GM19193 (cell line): ENCODE results near the gene TSKS.

ENCODE experiments used
- POLR2A ChIP-seq: IDR thresholded peaks from 4 replicates; pipeline ENCODE4 v1.6.1; 2011; ENCODE audit not compliant: insufficient read depth, insufficient read length; ENCODE audit errors: extremely low read depth

Gene TSKS

DNA sequence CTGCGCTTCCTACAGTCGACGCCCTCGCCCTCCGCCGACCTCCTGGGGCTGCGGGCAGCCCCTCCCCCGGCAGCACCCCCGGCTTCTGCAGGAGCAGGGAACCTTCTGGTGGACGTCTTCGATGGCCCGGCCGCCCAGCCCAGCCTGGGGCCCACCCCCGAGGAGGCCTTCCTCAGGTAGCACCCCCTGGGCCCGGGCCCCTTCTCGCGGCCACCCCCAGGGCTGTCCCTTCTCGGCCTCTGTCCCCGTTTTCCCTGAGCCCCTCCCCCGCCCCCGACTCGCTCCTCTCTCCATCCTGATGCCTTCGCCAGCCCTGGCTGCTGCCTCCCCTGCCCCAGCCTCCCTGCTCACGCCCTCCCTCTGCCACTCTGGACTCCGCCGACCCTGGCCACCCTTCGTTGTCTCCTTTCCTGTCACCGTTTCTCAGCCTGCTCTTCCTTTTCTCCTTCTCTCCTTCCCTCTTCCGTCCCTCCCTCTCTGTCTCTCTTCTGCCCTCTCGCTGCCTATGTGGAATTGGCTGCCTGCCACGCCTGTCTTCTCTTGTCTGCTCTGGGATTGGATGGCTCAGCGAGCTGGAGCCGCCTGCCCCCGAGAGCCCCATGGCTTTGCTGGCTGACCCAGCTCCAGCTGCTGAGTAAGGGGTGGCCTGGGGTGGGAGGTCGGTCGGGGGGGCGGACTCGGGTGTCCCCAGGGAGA is 39.0 kb upstream of the TSKS start:
- no peak for TF ChIP-seq POLR2A

DNA sequence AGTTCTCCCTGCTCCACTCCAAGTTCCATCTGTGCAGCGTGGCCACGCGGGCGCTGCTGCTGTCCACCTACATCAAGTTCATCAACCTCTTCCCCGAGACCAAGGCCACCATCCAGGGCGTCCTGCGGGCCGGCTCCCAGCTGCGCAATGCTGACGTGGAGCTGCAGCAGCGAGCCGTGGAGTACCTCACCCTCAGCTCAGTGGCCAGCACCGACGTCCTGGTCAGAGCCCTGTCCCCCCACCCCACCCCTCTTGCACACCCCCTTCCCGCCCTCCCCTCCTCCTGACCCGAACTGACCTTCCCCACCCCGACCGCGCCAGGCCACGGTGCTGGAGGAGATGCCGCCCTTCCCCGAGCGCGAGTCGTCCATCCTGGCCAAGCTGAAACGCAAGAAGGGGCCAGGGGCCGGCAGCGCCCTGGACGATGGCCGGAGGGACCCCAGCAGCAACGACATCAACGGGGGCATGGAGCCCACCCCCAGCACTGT is 38.3 kb upstream of the TSKS start:
- no peak for TF ChIP-seq POLR2A

DNA sequence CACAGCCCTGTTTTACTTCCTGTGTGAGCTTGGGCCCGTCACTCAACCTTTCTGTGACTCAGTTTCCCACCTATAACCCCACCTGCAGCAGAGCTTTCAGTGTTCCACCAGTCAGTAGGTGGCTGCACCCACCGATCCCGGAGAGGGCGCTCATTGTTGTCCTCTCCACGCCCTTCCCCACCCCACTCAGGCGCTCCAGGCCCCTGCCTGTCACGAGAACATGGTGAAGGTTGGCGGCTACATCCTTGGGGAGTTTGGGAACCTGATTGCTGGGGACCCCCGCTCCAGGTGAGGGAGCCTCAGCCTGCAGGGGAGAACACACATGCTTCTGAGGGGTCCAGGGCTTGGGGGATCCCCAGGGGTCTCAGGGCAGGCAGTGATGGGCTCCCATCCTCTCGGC is 37.7 kb upstream of the TSKS start:
- TF ChIP-seq POLR2A = no peak

DNA sequence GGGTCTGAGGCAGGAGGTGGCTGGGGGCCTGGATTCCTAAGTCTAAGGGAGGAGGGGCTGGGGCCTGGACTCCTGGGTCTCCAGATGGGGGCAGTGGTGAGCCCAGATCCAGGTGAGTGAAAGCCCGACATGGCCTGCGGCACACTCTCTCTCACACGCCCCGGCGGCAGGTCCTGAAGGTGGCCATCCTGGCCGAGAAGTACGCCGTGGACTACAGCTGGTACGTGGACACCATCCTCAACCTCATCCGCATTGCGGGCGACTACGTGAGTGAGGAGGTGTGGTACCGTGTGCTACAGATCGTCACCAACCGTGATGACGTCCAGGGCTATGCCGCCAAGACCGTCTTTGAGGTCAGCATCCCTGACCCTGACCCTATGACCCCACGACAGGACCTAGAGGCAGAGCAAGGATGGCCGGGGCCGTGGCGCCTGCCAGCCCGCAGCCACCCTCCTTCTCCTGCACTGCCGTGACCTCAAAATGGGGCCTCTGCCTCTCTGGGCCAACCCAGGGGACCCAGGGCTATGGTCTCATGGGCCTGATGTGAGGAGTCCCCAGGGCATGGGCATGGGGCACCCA is 36.8 kb upstream of the TSKS start:
- TF ChIP-seq POLR2A = no peak

GRCh38 chr19:49799271-49799797 is 36.2 kb upstream of the TSKS start:
- no peak for TF ChIP-seq POLR2A

- TF ChIP-seq POLR2A = no peak
Measured at GRCh38 chr19:49798574-49798973, 35.5 kb upstream of the TSKS start.

- TF ChIP-seq POLR2A = no peak
Measured at GRCh38 chr19:49795615-49796014, 32.5 kb upstream of the TSKS start.

DNA sequence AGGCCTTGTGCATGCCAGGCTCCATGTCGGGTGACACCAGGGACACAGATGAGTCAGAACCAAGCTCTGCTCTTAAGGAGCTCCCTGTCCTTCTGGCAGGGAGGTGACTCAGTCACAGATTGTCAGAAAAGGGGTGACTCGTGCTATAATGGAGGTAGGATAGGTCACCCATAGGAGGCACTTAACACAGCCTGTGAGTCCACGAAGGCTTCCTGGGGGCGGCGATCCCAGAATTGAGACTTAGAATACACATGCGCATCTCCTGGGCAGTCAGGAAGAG is 30.4 kb upstream of the TSKS start:
- TF ChIP-seq POLR2A = no peak

DNA sequence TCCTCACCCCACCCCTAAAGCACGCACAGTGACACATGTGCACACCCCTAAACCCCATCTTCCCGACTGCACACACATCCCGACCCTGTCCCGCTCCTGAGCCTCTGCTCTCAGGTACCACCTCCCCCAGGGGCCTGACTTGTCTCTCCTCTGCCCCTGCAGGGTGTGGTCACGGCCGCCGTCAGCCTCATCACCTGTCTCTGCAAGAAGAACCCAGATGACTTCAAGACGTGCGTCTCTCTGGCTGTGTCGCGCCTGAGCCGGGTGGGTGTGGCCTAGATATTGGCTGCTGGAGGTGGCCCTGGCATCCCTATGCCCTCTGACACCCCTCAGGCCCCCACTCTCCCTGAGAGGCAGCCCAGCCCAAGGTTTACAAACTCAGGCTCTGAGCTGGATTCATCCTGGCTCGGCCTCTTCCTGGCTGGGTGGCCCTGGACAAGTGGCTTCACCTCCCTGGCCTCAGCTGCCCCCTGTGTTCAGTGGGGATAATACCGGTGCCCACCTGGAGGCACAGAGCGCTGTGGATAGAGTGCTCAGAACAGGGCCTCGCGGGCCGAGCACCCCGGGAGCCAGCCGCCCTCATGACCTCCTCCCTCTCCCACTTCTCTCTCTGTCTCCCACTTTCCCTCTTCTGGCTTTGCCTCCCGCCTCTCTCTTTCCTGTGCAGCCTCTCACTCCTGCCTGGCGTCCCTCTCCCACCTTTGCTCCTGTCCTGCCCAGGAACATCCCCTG is 29.9 kb upstream of the TSKS start:
- no peak for TF ChIP-seq POLR2A

DNA sequence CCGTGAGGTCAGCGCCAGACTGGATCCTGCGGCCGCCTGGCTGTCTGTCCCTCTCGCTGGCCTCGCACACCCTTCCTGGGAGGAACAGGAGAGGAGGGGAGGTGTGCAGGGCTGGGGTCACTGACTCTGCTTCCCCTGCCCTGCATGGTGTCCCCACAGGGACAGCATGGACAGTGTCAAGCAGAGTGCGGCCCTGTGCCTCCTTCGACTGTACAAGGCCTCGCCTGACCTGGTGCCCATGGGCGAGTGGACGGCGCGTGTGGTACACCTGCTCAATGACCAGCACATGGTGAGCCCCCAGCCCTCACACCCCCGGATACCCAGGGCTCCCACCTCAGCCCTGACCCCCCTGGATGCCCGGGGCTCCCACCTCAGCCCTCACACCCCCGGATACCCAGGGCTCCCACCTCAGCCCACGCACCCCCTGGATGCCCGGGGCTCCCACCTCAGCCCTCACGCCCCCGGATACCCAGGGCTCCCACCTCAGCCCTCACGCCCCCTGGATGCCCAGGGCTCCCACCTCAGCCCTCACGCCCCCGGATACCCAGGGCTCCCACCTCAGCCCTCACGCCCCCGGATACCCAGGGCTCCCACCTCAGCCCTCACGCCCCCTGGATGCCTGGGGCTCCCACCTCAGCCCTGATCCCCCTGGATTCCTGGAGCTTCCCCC is 28.8 kb upstream of the TSKS start:
- no peak for TF ChIP-seq POLR2A

- TF ChIP-seq POLR2A = no peak
Measured at GRCh38 chr19:49790866-49791265, 27.8 kb upstream of the TSKS start.

- no peak for TF ChIP-seq POLR2A
Measured at GRCh38 chr19:49788857-49789256, 25.8 kb upstream of the TSKS start.

GRCh38 chr19:49787746-49788145 is 24.6 kb upstream of the TSKS start:
- no peak for TF ChIP-seq POLR2A

- no peak for TF ChIP-seq POLR2A
Measured at GRCh38 chr19:49786376-49786820, 23.3 kb upstream of the TSKS start.

GRCh38 chr19:49782515-49782914 is 19.4 kb upstream of the TSKS start:
- no peak for TF ChIP-seq POLR2A
